ENCODE data around the gene SUCLA2.

SUCLA2 gene

DNA sequence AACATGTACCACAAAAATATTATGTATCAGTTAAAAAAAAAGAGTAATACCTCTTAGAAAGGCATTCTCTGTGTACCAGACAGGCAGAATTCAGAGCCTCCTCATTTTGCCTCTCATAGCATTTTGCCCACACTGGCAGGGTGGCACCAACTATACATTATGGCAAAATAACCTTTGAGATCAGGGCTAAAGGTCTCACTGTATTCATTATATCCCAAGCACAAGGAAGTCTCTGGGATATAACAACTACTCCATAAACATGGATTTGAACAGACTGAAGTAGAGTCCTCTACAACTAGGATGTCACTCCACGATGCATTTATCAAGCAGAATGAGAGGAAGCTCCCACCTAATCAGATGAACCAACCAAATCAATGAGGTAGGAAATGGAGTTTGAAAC is 10.6 kb downstream of the SUCLA2 start:
- TF ChIP-seq USF1 (IDR thresholded peaks at IDR 0.05) (no peak), YY1 (IDR thresholded peaks at IDR 0.05; ENCODE audit: low read depth) (no peak), TCF12 (IDR thresholded peaks at IDR 0.05; ENCODE audit: low read depth) (no peak), NFIC (IDR thresholded peaks at IDR 0.05) (no peak), TEAD4 (IDR thresholded peaks at IDR 0.05) (no peak), FOXM1 (IDR thresholded peaks at IDR 0.05; ENCODE audit: borderline replicate concordance, low read depth) (no peak), CREB1 (IDR thresholded peaks at IDR 0.05; ENCODE audit: low read depth) (no peak), RAD21 (IDR thresholded peaks at IDR 0.05; ENCODE audit: low read depth) (no peak), ZBTB7A (IDR thresholded peaks at IDR 0.05; ENCODE audit: low read depth) (no peak), TAF1 (IDR thresholded peaks at IDR 0.05; ENCODE audit: low read depth) (no peak), EGR1 (IDR thresholded peaks at IDR 0.05) (no peak), EP300 (IDR thresholded peaks at IDR 0.05; ENCODE audit: borderline replicate concordance) (no peak), CEBPB (IDR thresholded peaks at IDR 0.05) (no peak), MAX (IDR thresholded peaks at IDR 0.05) (no peak)
- TF ChIP-seq, protein P1, sequence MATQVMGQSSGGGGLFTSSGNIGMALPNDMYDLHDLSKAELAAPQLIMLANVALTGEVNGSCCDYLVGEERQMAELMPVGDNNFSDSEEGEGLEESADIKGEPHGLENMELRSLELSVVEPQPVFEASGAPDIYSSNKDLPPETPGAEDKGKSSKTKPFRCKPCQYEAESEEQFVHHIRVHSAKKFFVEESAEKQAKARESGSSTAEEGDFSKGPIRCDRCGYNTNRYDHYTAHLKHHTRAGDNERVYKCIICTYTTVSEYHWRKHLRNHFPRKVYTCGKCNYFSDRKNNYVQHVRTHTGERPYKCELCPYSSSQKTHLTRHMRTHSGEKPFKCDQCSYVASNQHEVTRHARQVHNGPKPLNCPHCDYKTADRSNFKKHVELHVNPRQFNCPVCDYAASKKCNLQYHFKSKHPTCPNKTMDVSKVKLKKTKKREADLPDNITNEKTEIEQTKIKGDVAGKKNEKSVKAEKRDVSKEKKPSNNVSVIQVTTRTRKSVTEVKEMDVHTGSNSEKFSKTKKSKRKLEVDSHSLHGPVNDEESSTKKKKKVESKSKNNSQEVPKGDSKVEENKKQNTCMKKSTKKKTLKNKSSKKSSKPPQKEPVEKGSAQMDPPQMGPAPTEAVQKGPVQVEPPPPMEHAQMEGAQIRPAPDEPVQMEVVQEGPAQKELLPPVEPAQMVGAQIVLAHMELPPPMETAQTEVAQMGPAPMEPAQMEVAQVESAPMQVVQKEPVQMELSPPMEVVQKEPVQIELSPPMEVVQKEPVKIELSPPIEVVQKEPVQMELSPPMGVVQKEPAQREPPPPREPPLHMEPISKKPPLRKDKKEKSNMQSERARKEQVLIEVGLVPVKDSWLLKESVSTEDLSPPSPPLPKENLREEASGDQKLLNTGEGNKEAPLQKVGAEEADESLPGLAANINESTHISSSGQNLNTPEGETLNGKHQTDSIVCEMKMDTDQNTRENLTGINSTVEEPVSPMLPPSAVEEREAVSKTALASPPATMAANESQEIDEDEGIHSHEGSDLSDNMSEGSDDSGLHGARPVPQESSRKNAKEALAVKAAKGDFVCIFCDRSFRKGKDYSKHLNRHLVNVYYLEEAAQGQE (IDR thresholded peaks at IDR 0.05; ENCODE audit: low read depth) = no peak

DNA sequence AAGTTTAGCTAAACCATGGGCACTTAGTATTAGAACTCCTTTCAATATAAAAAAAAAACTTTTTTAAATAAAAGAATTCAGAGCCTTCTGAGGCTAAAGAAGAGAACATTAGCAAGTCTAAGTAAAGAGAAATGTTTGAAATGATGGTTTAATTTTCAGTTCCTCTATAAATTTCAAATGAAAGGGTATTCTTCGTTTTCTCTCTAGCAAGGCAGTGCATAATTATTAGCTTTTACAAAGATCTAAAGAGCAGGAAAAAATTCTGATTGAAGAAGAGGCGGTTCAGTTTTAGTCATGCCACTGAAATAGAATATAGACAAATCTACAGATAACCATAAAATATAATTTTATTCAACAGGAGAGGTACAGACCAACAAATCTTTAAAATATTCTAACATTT is 18.0 kb downstream of the SUCLA2 start:
- TF ChIP-seq TAF1 (IDR thresholded peaks at IDR 0.05; ENCODE audit: low read depth) (no peak), RAD21 (IDR thresholded peaks at IDR 0.05; ENCODE audit: low read depth) (no peak), TCF12 (IDR thresholded peaks at IDR 0.05; ENCODE audit: low read depth) (no peak)

GRCh38 chr13:47976325-47976724 is 24.7 kb downstream of the SUCLA2 start:
- TF ChIP-seq TEAD4 (IDR thresholded peaks at IDR 0.05) (no peak), MAX (IDR thresholded peaks at IDR 0.05) (no peak), FOXM1 (IDR thresholded peaks at IDR 0.05; ENCODE audit: borderline replicate concordance, low read depth) (no peak), TAF1 (IDR thresholded peaks at IDR 0.05; ENCODE audit: low read depth) (no peak), TCF12 (IDR thresholded peaks at IDR 0.05; ENCODE audit: low read depth) (no peak), RAD21 (IDR thresholded peaks at IDR 0.05; ENCODE audit: low read depth) (no peak), EGR1 (IDR thresholded peaks at IDR 0.05) (no peak), CEBPB (IDR thresholded peaks at IDR 0.05) (no peak), YY1 (IDR thresholded peaks at IDR 0.05; ENCODE audit: low read depth) (no peak)
- TF ChIP-seq, protein P1 (IDR thresholded peaks at IDR 0.05; ENCODE audit: low read depth) = no peak

DNA sequence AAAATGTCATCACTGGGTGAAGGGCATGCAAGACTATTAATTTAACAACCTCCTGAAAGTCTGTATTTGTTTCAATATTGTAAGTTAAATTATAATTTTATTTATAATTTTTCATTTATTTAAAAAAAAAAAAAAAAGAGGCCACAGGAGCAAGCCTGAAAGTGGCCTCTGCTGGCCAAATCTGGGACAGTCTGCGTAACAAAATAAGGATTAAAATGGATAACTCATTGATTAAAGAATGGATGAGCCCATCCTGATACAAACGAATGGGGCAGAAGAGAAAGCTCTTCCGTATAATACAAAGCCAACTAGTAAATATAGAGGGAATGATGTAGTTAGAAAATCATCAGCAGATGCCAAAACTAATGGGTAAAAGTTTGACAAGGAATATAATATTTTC is 36.2 kb downstream of the SUCLA2 start:
- no peak for TF ChIP-seq TEAD4 (IDR thresholded peaks at IDR 0.05)

GRCh38 chr13:47962237-47962636 is 38.8 kb downstream of the SUCLA2 start:
- no peak for TF ChIP-seq ZBTB7A (IDR thresholded peaks at IDR 0.05; ENCODE audit: low read depth)
- no peak for TF ChIP-seq MAX (IDR thresholded peaks at IDR 0.05)
- no peak for TF ChIP-seq TCF12 (IDR thresholded peaks at IDR 0.05; ENCODE audit: low read depth)

DNA sequence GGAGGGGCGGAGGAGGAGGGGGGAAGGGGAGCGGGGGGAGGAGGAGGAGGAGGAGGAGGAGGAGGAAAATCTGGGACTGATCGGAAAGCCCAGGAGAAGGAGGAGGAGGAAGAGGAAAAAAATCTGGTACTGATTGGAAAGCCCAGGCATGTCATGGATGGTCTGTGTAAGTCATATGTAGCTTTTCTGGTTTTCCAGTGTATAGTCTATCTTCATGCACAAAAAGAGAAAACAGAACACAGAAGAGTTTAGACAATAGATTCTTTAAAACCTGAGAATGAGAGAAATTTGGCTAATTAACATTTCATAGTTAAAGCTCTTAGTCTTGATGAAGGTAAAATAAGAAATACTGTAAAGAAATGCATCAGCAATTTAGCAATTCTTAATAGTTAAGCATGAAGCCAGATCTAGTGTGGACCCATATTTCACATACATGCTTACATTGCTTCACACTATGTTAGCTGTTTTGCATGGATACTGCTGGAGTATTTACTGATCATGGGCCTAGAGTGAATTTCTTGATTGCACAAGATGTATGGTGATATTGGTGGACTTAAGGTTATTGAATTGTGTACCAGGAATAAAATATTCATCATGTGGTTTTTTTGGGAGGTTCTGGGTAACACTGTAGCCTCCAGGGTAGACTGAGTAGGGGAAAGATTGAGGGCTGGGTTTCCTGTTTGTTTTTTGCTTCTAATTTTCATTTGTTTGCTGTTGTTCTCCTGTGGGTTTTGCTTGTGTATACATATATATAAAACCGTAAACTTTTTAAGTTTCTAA is 41.4 kb downstream of the SUCLA2 start:
- TF ChIP-seq FOXM1 (IDR thresholded peaks at IDR 0.05; ENCODE audit: borderline replicate concordance, low read depth) (no peak), TAF1 (IDR thresholded peaks at IDR 0.05; ENCODE audit: low read depth) (no peak), YY1 (IDR thresholded peaks at IDR 0.05; ENCODE audit: low read depth) (no peak), USF1 (IDR thresholded peaks at IDR 0.05) (no peak), EP300 (IDR thresholded peaks at IDR 0.05; ENCODE audit: borderline replicate concordance) (no peak), CREB1 (IDR thresholded peaks at IDR 0.05; ENCODE audit: low read depth) (no peak), RAD21 (IDR thresholded peaks at IDR 0.05; ENCODE audit: low read depth) (no peak), EGR1 (IDR thresholded peaks at IDR 0.05) (no peak), CEBPB (IDR thresholded peaks at IDR 0.05) (no peak), ZBTB7A (IDR thresholded peaks at IDR 0.05; ENCODE audit: low read depth) (no peak), TEAD4 (IDR thresholded peaks at IDR 0.05) (no peak), MAX (IDR thresholded peaks at IDR 0.05) (no peak), TCF12 (IDR thresholded peaks at IDR 0.05; ENCODE audit: low read depth) (no peak)
- TF ChIP-seq, protein P1 (IDR thresholded peaks at IDR 0.05; ENCODE audit: low read depth) = no peak

All from Ishikawa (cell line).